Measurements from ENCODE around the gene APBA1.
"Not testable (repeated sequence)": the region's sequence is repeated elsewhere in the genome, so short reads cannot be mapped to it uniquely, and the experiment has no call there.

APBA1 gene

GRCh38 chr9:69605406-69605805 lies 66.8 kb downstream of the APBA1 start:
- DNase-seq (ENCODE audit: low read depth in 2 of 2), result no peak

- DNase-seq (ENCODE audit: low read depth in 2 of 2), result no peak
These were observed 67.5 kb downstream of the APBA1 start for GRCh38 chr9:69604568-69605219.

- no peak for DNase-seq (ENCODE audit: low read depth in 2 of 2)
These were observed 68.5 kb downstream of the APBA1 start for GRCh38 chr9:69603656-69604055.

GRCh38 chr9:69602773-69603172 lies 69.4 kb downstream of the APBA1 start:
- no peak for DNase-seq (ENCODE audit: low read depth in 2 of 2)

- no peak for DNase-seq (ENCODE audit: low read depth in 2 of 2)
These were observed 70.5 kb downstream of the APBA1 start for GRCh38 chr9:69601698-69602097.

- DNase-seq (ENCODE audit: low read depth in 2 of 2), result no peak
These were observed 71.7 kb downstream of the APBA1 start for GRCh38 chr9:69600314-69601047.

GRCh38 chr9:69599232-69599971 lies 72.8 kb downstream of the APBA1 start:
- DNase-seq (ENCODE audit: low read depth in 2 of 2), result no peak

GRCh38 chr9:69596906-69597305 lies 75.3 kb downstream of the APBA1 start:
- DNase-seq (ENCODE audit: low read depth in 2 of 2), result not testable (repeated sequence)

GRCh38 chr9:69594180-69594579 lies 78.0 kb downstream of the APBA1 start:
- no peak for DNase-seq (ENCODE audit: low read depth in 2 of 2)

GRCh38 chr9:69593756-69594155 lies 78.4 kb downstream of the APBA1 start:
- no peak for DNase-seq (ENCODE audit: low read depth in 2 of 2)

GRCh38 chr9:69593301-69593700 lies 78.9 kb downstream of the APBA1 start:
- DNase-seq (ENCODE audit: low read depth in 2 of 2), result no peak

GRCh38 chr9:69590266-69590665 lies 81.9 kb downstream of the APBA1 start:
- DNase-seq (ENCODE audit: low read depth in 2 of 2), result no peak

- DNase-seq (ENCODE audit: low read depth in 2 of 2), result no peak
These were observed 83.0 kb downstream of the APBA1 start for GRCh38 chr9:69589156-69589555.

- DNase-seq (ENCODE audit: low read depth in 2 of 2), result no peak
These were observed 86.6 kb downstream of the APBA1 start for GRCh38 chr9:69585571-69585970.

GRCh38 chr9:69584759-69585158 lies 87.4 kb downstream of the APBA1 start:
- DNase-seq (ENCODE audit: low read depth in 2 of 2), result no peak

GRCh38 chr9:69583645-69584234 lies 88.4 kb downstream of the APBA1 start:
- no peak for DNase-seq (ENCODE audit: low read depth in 2 of 2)

GRCh38 chr9:69582544-69583297 lies 89.5 kb downstream of the APBA1 start:
- no peak for DNase-seq (ENCODE audit: low read depth in 2 of 2)

GRCh38 chr9:69582018-69582417 lies 90.2 kb downstream of the APBA1 start:
- DNase-seq (ENCODE audit: low read depth in 2 of 2), result no peak

GRCh38 chr9:69580582-69581214 lies 91.5 kb downstream of the APBA1 start:
- no peak for DNase-seq (ENCODE audit: low read depth in 2 of 2)

GRCh38 chr9:69579760-69580581 lies 92.2 kb downstream of the APBA1 start:
- no peak for DNase-seq (ENCODE audit: low read depth in 2 of 2)

Measured in stimulated activated CD4-positive, alpha-beta T cell treated with anti-CD3 and anti-CD28 coated beads, Interleukin-4, amount 100 ng/mL, for 48 hours (primary cell).